ENCODE results near the gene ABHD14A. TPM values are rescaled to one million over a fixed set of nuclear protein-coding genes. Genes with fewer than 3 reads are reported as not detected.

Gene ABHD14A
- total and polyA plus RNA-seq, 2 of the 13 experiments (the other 11 are each of a cell fraction or from before 2014, with no cell fraction given), result 29.5 to 46.9 TPM

GRCh38 chr3:51968170-51968775, 6.6 kb upstream of the ABHD14A start (continued):
- TF ChIP-seq SOX13 (IDR thresholded peaks at IDR 0.05), result no peak
- TF ChIP-seq SOX13 (CRISPR knock-in tag; conservative IDR thresholded peaks at IDR 0.05 in 1 of 2, IDR thresholded peaks at IDR 0.05 in 1 of 2), result no peak
- no peak for TF ChIP-seq KIAA2018 (CRISPR knock-in tag; IDR thresholded peaks at IDR 0.05; ENCODE audit: borderline replicate concordance)
- TF ChIP-seq KDM5B (CRISPR knock-in tag; IDR thresholded peaks at IDR 0.05; ENCODE audit: borderline replicate concordance), result no peak
- TF ChIP-seq ZNF790 (CRISPR knock-in tag; IDR thresholded peaks at IDR 0.05; ENCODE audit: borderline replicate concordance), result no peak
- TF ChIP-seq MAFF (IDR thresholded peaks at IDR 0.05; ENCODE audit: low read depth, low read length), result no peak
- no peak; the same call in 1 of the 2 replicates for TF ChIP-seq GATAD1 (CRISPR knock-in tag; IDR thresholded peaks at IDR 0.05)
- TF ChIP-seq, protein P1, sequence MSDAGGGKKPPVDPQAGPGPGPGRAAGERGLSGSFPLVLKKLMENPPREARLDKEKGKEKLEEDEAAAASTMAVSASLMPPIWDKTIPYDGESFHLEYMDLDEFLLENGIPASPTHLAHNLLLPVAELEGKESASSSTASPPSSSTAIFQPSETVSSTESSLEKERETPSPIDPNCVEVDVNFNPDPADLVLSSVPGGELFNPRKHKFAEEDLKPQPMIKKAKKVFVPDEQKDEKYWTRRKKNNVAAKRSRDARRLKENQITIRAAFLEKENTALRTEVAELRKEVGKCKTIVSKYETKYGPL (CRISPR knock-in tag; IDR thresholded peaks at IDR 0.05), result no peak
- no peak for TF ChIP-seq MIER3 (CRISPR knock-in tag; IDR thresholded peaks at IDR 0.05; ENCODE audit: borderline replicate concordance)
- no peak for TF ChIP-seq ZNF616 (CRISPR knock-in tag; IDR thresholded peaks at IDR 0.05; ENCODE audit: low read depth)
- TF ChIP-seq, protein P2, sequence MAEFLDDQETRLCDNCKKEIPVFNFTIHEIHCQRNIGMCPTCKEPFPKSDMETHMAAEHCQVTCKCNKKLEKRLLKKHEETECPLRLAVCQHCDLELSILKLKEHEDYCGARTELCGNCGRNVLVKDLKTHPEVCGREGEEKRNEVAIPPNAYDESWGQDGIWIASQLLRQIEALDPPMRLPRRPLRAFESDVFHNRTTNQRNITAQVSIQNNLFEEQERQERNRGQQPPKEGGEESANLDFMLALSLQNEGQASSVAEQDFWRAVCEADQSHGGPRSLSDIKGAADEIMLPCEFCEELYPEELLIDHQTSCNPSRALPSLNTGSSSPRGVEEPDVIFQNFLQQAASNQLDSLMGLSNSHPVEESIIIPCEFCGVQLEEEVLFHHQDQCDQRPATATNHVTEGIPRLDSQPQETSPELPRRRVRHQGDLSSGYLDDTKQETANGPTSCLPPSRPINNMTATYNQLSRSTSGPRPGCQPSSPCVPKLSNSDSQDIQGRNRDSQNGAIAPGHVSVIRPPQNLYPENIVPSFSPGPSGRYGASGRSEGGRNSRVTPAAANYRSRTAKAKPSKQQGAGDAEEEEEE (CRISPR knock-in tag; IDR thresholded peaks at IDR 0.05; ENCODE audit: borderline replicate concordance), result no peak
- TF ChIP-seq ZIK1 (CRISPR knock-in tag; IDR thresholded peaks at IDR 0.05; ENCODE audit: borderline replicate concordance, low read depth), result no peak
- TF ChIP-seq ZNF34 (CRISPR knock-in tag; IDR thresholded peaks at IDR 0.05; ENCODE audit: borderline replicate concordance), result no peak
- TF ChIP-seq CENPT (CRISPR knock-in tag; IDR thresholded peaks at IDR 0.05; ENCODE audit: low read depth), result no peak
- TF ChIP-seq, protein P3, sequence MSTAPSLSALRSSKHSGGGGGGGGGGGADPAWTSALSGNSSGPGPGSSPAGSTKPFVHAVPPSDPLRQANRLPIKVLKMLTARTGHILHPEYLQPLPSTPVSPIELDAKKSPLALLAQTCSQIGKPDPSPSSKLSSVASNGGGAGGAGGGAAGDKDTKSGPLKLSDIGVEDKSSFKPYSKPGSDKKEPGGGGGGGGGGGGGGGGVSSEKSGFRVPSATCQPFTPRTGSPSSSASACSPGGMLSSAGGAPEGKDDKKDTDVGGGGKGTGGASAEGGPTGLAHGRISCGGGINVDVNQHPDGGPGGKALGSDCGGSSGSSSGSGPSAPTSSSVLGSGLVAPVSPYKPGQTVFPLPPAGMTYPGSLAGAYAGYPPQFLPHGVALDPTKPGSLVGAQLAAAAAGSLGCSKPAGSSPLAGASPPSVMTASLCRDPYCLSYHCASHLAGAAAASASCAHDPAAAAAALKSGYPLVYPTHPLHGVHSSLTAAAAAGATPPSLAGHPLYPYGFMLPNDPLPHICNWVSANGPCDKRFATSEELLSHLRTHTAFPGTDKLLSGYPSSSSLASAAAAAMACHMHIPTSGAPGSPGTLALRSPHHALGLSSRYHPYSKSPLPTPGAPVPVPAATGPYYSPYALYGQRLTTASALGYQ (CRISPR knock-in tag; IDR thresholded peaks at IDR 0.05), result no peak
- no peak for TF ChIP-seq ZNF383 (CRISPR knock-in tag; IDR thresholded peaks at IDR 0.05; ENCODE audit: borderline replicate concordance)
- TF ChIP-seq ZNF124 (CRISPR knock-in tag; IDR thresholded peaks at IDR 0.05), result 0 out of 2 replicates have a peak, but pooled peaks have one; percentile 6

Measured in HepG2 (cell line).